Measurements from ENCODE around the gene MAP3K6.

DNA sequence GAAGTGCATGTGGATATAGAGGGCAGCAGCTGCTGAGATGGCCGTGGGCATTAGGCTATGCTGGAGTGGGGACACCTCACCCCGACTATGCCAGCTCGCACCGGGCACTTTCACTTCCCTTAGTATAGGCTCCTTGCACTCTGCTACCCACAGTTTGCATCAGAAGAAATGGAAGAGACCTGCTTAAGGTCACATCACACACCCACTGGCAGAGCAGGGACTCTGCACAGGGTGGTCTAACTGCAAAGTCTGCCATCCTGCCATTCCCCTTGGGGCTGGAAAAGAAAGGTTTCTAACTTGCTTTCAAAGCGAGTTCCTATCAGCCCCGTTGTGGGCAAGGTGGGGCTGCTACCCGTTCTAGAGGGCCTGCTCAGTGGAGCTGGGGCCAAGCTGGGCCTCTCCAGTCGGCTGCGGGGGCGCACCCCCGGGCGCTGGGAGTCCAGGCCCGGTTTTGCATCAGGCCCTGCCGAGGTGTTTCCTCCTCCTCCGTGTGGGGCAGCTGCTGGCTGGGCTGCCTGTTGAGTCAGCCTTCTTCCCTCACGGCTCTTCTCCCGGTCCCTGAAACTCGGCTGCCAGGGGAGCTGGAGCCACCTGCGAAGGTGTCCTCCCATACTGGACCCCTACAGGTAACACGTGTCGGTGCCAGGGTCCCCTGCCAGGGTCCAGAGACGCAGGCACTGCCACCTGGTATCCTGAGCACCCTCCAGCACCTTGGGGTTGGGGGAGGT is 25.1 kb downstream of the MAP3K6 start, which contains the start of gene SYTL1:
- TF ChIP-seq POLR2A (IDR thresholded peaks at IDR 0.05; ENCODE audit: low read depth, low read length) (no peak), SPI1 (IDR thresholded peaks at IDR 0.05; ENCODE audit: low read depth, low read length) (peak; percentile 74), POLR2AphosphoS5 (IDR thresholded peaks at IDR 0.05; ENCODE audit: low read depth, low read length) (no peak), PAX5 (IDR thresholded peaks at IDR 0.05; ENCODE audit: insufficient read depth, low read length, severe bottlenecking) (no peak), TAF1 (IDR thresholded peaks at IDR 0.05; ENCODE audit: low read depth, low read length) (no peak), POU2F2 (IDR thresholded peaks at IDR 0.05; ENCODE audit: low read depth, low read length) (no peak)

Data from GM12891 (cell line).